ENCODE measurements around the gene LIFR.

DNA sequence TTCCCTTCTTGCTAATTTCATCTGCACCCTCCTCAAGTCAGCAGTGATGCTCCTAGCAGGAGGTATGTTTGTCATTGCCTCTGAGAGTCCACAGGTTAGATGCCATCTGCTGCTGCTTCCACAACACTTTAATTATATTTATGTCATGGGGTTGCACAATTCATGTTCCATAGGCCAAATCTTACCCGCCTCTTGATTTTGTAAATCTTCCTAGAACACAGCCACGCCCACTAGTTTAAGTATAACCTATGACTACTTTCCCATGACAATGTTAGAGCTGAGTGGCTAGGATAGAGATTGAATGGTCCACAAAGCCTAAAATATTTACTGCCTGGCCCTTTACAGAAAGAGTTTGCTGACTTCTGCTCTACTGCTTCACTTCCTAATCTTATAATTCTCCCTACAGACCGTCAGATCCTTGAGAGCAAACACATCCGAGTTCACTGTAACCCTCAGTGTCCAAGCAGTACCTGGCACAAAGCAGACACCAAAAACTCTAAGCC, 21.1 kb downstream of the LIFR start:
- TF ChIP-seq, protein P1, sequence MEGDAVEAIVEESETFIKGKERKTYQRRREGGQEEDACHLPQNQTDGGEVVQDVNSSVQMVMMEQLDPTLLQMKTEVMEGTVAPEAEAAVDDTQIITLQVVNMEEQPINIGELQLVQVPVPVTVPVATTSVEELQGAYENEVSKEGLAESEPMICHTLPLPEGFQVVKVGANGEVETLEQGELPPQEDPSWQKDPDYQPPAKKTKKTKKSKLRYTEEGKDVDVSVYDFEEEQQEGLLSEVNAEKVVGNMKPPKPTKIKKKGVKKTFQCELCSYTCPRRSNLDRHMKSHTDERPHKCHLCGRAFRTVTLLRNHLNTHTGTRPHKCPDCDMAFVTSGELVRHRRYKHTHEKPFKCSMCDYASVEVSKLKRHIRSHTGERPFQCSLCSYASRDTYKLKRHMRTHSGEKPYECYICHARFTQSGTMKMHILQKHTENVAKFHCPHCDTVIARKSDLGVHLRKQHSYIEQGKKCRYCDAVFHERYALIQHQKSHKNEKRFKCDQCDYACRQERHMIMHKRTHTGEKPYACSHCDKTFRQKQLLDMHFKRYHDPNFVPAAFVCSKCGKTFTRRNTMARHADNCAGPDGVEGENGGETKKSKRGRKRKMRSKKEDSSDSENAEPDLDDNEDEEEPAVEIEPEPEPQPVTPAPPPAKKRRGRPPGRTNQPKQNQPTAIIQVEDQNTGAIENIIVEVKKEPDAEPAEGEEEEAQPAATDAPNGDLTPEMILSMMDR (conservative IDR thresholded peaks at IDR 0.05; ENCODE audit: low read length): no peak
- no peak for TF ChIP-seq EZH2phosphoT487 (IDR thresholded peaks at IDR 0.05; ENCODE audit: borderline replicate concordance)

Measured in Loucy (cell line).